GM19035 (cell line): ENCODE measurements around the gene MLXIPL.
"Not testable (repeated sequence)": the region's sequence is repeated elsewhere in the genome, so short reads cannot be mapped to it uniquely, and the experiment has no call there.

ENCODE experiments used
- ATAC-seq: cut with Tn5 transposase; IDR thresholded peaks from one replicate; pipeline ENCODE4 v1.9.1; 2021; ENCODE audit not compliant: unreplicated experiment

The MLXIPL gene, protein sequence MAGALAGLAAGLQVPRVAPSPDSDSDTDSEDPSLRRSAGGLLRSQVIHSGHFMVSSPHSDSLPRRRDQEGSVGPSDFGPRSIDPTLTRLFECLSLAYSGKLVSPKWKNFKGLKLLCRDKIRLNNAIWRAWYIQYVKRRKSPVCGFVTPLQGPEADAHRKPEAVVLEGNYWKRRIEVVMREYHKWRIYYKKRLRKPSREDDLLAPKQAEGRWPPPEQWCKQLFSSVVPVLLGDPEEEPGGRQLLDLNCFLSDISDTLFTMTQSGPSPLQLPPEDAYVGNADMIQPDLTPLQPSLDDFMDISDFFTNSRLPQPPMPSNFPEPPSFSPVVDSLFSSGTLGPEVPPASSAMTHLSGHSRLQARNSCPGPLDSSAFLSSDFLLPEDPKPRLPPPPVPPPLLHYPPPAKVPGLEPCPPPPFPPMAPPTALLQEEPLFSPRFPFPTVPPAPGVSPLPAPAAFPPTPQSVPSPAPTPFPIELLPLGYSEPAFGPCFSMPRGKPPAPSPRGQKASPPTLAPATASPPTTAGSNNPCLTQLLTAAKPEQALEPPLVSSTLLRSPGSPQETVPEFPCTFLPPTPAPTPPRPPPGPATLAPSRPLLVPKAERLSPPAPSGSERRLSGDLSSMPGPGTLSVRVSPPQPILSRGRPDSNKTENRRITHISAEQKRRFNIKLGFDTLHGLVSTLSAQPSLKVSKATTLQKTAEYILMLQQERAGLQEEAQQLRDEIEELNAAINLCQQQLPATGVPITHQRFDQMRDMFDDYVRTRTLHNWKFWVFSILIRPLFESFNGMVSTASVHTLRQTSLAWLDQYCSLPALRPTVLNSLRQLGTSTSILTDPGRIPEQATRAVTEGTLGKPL

DNA sequence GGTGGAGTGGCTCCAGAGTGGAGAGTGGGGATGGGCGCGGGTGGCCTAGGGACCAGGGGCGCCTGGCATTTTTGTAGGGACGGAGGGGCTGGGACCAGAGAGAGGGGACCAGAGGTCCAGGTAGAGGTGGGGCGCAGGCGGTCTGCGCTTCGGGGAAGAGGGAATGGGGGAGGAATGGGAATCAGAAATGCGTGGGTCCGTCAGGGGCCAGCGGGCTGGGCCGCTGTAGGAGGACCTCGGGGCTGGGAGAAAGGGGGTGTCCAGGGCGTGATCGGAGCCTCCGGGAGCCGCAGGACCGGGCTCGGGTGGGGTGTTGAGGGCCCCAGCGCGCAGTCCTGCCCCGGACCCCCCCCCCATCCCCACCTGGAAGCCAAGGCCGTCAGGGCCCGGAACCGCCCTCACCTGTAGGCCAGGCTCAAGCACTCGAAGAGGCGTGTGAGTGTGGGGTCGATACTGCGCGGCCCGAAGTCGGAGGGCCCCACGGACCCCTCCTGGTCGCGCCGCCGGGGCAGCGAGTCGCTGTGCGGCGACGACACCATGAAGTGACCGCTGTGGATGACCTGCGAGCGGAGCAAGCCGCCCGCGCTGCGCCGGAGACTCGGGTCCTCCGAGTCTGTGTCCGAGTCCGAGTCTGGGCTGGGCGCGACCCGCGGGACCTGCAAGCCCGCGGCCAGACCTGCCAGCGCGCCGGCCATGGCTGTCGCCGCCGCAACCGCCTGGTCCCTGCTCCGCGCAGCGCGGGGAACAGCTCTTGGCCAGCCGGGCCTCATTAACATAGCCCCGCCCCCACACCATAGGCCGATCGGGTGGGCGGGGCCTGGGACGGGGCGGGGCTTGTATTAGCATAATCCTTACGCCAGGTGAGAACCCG lies at the start of gene MLXIPL:
Gene MLXIPL, minus strand, starts transcription at position 725 of the 871 bp plus-strand sequence. Its CDS starts 30 bp downstream, at position 695.
- ATAC-seq: no peak

DNA sequence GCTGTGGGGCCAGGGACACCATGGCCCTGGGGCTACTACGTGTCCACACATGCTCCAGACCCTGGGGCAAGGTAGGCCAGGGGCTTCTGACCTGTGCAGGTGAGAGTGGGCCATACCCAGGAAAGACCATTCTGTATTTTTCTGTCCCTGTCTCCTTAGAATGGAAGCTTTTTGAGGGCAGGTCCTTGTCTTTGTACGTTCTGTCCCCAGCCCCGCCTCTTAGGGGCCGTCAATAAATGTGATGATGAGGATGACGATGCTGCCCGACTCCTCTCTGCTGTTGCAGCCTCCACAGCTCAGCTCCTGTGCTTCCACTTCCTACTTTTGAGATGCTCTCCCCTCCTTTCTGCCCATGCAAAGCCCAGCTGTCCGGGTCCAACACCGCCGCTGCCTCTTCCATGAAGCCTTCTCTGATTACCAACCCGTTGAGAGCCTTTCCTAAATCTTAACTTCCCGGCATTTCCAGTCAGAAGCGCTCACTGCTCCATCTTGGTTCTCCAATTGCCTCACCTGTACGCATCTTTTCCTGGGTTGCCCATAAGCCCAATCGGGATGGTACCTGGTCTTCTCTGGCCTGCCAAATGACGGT lies 47.6 kb upstream of the MLXIPL start:
- no peak for ATAC-seq

DNA sequence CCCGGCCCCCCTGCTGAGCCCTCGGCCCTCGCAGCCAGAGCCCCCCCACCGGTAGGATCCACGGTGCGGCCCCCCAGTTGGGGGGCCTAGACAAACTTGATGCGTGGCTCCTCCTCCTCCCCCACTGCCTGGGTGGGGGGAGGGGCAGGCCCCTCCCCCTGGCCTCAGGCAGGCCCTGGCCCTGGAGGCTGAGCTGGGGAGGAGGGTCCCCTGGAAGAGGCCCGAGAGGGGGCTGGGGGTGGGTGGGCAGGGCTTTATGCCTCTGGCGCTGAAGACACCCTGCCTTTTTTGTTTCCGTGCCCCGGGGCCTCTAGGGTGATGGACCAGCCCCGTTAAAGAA lies 47.0 kb upstream of the MLXIPL start:
- no peak for ATAC-seq

DNA sequence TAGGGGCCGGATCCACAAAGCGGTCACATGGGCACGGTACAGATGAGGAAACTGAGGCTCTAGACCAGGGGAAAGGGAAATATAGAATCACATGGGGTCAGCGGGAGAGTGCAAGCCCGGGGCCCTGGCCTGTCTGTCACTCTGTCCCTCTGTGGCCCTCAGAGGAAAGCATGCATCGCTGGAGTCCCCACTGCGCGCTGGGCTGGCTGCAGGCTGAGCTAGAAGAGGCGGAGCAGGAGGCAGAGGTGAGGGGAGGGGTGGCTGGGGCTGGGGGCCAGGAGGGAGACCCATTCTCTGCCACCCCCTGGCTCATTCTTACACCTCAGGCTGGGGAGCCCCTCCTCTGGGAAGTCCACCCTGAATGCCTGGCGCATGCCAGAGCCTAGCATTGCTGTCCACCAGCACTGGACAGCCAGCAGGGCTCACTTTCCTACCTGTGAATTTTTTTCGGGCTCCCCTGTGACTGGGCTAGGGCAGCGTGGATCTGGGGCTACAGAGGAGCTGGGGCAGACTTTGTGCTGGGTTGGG lies 45.6 kb upstream of the MLXIPL start:
- no peak for ATAC-seq

DNA sequence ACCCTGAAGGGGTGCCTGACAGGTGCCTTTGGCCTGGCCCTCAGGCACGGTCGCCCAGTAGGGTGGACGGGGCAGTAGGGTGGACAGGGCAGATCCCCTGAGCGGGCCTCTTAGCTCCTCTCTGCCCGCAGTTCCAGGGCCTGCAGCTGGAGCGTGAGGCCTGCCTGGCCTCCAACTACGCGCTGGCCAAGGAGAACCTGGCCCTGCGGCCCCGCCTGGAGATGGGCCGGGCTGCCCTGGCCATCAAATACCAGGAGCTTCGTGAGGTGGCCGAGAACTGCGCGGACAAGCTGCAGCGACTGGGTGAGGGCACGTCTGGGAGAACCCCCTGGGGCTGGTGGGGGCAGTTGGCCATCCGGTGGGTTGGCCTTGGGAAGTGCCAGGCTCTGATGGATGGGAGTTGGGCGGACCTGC lies 45.0 kb upstream of the MLXIPL start:
- ATAC-seq: no peak

DNA sequence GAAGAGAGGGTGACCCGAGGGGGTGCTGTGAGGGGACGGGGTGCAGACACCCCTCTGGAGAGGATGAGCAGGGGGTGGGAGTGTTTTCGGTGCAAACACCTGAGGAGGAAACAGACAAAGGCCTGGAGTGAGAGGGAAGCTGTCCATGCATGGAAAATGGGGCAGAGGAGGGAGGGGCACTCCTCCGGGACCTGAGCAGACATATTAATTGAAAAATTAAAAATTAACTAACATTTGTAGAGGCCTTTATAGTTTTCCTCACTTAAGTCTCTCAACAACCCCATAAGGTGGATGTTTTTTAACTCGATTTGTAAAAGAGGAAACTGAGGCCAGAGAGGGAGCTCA lies 44.5 kb upstream of the MLXIPL start:
- no peak for ATAC-seq

DNA sequence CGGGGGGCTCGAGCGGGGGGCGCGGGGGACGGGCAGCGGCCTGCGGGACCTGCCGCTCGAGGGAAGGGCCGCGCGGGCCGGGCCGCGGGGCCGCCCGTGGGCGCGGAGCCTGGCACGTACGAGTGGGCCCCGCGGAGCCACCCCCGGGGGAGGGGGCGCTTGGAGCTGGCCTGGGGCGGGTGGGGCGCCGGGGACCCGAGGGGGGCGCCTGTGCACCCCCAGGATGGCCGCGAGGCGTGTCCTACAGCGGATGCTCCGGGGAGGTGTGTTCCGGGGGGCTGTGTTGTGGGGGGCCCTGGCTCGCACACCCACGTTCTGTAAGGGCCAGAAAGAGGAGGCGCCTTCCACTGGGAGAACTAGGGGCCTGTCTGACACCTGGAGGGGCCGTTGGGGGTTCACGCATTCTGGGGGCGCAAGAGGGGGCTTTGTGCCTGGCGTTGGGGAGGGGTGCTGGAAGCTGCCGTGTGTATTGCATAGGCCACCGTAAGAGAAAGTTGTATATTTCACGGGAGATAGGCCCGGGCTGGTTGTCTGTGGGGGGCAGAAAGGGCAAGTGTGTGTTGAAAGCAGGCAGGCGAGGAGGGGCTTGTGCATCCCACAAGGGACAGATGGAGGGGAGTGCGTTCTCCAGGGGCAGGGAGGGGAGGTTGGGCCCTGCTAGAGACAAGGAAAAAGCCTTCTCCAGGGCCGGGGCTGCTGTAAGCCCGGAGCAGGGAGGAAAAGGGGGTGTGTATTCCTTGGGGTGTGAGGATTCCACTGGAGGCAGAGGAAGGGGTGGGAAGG lies 44.0 kb upstream of the MLXIPL start:
- ATAC-seq: peak; percentile 15

DNA sequence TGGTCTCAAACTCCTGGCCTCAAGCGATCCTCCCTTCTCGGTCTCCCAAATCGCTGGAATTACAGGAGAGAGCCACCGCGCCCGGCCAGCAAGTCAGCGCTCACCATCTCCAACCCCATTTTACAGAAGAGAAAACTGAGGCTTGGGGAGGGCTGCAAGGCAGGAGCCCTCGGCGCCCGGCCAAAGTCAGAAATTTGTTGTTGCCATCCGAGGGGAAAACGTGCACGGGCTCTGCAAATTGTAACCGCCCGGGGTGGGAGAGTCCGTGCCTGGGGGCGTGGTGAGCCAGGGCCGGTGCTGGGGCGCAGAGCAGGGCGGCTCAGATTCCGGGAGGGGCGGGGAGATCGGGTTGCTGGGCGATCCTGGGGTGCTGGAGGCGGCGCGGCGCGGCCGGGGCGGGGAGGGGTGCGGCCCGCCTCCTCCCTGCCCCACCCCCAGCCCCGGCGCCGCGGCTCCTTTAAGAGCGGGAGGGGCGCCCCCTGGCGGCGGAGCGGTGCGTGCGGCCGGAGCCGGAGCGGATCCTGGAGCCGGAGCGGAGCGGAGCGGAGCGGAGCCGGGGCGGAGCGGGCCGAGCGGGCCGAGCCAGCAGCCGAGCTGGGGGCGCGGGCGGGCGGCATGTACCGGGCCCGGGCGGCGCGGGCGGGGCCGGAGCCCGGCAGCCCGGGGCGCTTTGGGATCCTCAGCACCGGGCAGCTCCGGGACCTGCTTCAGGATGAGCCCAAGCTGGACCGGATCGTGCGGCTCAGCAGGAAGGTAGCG lies 43.2 kb upstream of the MLXIPL start, which contains the start of gene VPS37D:
Gene VPS37D, plus strand, starts transcription at position 488 of the 759 bp plus-strand sequence. Its CDS starts 128 bp downstream, at position 616.
- ATAC-seq: peak; percentile 87

DNA sequence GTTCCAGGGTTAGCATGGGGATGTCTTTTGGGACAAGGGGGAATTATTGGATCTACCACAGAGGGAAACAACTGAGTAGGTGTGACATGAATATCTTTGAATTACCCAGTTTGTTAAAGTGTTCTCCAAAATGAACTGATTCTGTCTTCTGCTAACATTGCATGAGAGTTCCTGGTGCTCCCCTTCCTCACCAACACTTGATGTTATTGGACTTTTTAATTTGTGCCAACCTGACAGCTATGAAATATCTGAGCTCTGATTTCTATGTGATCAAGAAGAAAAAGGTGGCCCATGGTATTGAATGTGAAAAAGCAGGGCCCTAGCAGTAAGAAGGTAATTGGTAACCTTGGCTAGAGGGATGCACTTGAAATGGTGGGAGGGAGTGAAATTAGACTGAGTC lies 38.7 kb upstream of the MLXIPL start:
- ATAC-seq: no peak

DNA sequence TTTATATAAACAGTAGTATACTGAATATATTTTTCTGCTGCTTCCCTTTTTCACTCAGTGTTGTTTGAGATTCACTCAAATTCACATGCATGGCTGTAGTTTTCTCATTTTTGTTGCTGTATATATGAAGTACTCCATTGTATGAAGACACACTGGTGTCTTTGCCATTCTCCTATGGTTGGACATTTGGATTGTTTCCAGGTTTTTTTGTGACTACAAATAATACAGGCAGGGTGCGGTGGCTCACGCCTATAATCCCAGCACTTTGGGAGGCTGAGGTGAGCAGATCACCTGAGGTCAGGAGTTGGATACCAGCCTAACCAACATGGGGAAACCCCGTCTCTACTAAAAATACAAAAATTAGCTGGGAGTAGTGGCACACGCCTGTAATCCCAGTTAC lies 36.3 kb upstream of the MLXIPL start:
- not testable (repeated sequence) for ATAC-seq

DNA sequence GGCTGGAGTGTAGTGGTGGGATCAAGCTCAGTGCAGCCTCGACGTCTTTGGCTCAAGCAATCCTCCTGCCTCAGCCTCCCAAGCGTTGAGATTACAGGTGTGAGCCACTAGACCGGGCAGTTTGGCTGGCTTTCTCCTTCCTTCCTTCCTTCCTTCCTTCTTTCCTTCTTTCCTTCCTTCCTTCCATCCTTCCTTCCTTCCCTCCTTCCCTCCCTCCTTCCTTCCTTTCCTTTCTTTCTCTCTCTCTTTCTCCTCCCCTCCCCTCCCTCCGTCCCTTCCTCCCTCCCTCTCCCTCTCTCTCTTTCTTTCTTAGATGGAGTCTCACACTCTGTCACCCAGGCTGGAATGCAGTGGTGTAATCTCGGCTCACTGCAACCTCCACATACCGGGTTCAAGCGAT lies 35.7 kb upstream of the MLXIPL start:
- no peak for ATAC-seq

DNA sequence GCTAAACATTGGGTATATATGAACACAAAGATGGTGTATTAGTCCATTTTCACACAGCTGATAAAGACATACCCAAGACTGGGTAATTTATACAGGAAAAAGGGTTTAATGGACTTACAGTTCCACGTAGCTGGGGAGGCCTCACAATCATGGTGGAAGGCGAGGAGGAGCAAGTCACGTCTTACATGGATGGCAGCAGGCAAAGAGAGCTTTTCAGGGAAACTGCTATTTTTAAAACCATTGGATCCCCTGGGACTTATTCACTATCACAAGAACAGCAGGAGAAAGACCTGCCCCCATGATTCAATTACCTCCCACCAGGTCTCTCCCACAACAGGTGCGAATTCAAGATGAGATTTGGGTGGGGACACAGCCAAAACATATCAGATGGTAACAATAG lies 31.0 kb upstream of the MLXIPL start:
- ATAC-seq: not testable (repeated sequence)

DNA sequence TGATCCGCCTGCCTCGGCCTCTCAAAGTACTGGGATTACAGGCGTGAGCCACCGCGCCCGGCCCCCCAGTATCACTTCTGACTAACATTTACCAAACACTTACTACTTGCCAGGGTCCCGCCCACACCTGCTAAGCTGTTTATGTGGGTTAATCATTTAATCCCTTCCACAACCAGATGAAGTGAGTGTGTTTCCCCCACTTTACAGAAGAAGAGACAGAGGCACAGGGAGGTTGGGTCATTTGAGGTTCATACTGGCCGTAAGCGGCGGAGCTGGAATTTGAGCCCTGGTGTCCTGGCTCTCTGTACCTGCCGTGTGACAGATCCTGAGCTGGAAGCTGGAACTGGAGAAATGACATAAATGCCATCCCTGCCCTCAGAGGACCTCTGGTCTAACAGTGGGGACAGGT lies 28.2 kb upstream of the MLXIPL start:
- ATAC-seq: no peak

DNA sequence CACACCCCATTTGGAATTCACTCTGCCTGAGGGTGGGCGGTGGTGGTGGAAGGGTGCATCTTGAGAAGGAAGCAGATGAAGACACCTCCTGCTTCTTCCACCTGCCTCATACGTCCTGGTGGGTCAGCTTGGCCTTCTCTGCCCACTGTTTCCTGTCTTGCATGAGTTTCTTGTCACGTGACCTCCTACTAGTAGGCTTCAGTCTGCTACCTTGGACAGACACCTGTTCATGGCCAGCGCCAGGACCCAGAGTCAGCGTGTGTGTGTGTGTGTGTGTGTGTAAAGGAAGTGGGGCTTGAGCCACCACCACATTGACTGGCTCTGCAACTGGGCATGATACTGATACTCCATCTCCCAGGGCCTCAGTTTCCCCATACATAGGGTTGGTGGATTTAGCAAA lies 26.2 kb upstream of the MLXIPL start:
- no peak for ATAC-seq

DNA sequence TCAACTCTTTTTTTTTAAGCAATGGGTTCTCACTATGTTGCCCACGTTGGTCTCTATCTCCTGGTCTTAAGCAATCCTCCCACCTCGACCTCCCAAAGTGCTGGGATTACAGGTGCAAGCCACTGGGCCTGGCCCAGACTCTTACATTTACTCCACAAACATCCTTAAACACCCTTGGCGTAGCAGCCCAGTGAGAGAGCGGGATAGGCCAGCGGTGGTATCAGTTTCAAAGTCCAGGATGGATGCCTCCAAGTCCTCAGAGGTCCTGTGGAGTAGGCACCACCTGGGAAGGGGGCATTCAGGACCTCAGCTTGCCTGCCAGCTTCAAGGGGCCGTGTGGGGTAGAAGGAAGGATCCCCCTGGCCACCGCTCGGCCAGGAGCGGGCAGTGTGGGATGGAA lies 25.3 kb upstream of the MLXIPL start:
- no peak for ATAC-seq

DNA sequence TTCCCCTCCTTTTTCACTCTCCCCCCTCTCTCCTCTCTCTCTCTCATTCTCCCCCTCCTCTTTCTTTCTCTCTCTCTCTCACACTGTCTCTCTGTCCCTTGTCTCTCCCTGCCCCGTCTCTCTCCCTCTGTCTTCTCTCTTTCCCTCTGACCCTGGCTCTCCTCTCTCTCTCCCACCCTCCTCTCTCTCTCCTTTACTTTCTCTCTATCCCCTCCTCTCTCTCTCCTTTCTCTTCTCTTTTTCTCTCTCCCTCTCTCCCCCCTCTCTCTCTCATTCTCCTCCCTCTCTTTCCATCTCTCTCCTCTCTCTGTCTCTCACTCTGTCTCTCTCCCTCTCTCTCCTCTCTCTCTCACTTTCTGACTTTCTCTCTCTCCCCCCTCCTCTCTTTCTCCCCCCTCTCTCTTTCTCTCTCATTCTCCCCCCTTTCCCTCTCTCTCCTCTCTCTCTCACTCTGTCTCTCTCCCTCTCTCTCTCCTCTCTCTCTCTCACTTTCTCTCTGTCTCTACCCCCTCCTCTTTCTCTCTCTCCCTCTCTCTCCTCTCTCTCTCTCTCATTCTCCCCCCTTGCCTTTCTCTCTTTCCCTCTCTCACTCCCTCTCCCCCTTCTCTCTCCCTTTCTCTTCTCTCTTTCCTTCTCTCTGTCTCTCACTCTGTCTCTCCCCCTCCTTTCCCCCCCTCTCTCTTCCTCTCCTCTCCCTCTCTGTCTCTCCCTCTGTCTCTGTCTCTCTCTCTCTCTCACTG lies 24.4 kb upstream of the MLXIPL start:
- no peak for ATAC-seq

DNA sequence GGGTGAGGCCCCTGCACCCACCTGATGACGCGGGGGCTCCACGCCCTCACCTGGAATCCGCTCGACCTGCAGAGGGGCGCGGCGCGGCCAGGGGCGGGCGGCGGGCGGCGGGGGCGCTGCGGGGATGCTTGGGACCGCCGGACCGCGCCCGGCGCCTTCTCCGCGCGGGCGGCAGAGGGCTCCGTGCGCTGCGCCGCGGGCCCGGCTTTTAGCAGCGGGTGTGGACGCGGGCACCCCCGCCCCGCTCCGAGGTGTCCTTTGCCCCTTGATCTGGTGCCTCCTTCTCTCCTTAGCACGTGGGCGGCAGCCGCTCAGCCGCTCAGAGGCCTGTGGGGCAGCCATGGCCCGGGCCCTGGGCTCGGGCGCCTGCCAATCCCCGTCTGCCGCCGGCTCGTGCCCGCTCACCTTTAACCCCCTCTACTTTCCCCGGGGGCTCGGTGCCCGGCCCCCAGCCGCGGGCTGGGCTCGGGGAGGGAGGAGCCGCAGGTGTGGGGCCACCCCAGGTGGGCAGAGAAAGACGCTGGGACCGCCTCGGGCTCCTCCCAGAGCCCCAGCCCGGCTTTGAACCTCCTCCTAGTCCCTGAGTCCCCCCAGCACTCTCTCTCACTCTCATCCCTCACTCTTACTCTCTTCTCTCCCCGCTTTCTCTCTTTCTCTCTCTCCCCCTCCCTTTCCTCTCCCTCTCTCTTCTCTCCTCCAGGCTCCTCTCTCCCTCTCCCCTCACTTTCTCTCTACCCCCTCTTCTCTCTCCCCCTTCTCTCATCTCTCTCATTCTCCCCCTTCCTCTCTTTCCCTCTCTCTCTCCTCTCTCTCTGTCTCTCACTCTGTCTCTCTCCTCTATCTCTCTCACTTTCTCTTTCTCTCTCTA lies 23.6 kb upstream of the MLXIPL start:
- no peak for ATAC-seq
